ENCODE results near the gene IFT122.

- TF ChIP-seq, protein P1, sequence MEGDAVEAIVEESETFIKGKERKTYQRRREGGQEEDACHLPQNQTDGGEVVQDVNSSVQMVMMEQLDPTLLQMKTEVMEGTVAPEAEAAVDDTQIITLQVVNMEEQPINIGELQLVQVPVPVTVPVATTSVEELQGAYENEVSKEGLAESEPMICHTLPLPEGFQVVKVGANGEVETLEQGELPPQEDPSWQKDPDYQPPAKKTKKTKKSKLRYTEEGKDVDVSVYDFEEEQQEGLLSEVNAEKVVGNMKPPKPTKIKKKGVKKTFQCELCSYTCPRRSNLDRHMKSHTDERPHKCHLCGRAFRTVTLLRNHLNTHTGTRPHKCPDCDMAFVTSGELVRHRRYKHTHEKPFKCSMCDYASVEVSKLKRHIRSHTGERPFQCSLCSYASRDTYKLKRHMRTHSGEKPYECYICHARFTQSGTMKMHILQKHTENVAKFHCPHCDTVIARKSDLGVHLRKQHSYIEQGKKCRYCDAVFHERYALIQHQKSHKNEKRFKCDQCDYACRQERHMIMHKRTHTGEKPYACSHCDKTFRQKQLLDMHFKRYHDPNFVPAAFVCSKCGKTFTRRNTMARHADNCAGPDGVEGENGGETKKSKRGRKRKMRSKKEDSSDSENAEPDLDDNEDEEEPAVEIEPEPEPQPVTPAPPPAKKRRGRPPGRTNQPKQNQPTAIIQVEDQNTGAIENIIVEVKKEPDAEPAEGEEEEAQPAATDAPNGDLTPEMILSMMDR (IDR thresholded peaks at IDR 0.05) = no peak
- no peak for TF ChIP-seq POLR2A (IDR thresholded peaks at IDR 0.05)
Observed at GRCh38 chr3:129467932-129468331, 27.9 kb downstream of the IFT122 start.
